ENCODE data around the gene ALPP. TPM values are rescaled to one million over a fixed set of nuclear protein-coding genes. Genes with fewer than 3 reads are reported as not detected.
"Not testable (repeated sequence)": the region's sequence is repeated elsewhere in the genome, so short reads cannot be mapped to it uniquely, and the experiment has no call there.

The ALPP gene
- total RNA-seq, 1 donor from 2014 or later, result not detected

- DNase-seq (ENCODE audit: low spot score), result no peak
These were observed 28.2 kb downstream of the ALPP start, which contains the start of gene ALPG for GRCh38 chr2:232406556-232407310. TSS of gene ALPG (plus strand) at chr2:232406844. CDS start at chr2:232406895, 51 bp downstream.

- DNase-seq (ENCODE audit: low spot score), result not testable (repeated sequence)
These were observed 29.0 kb downstream of the ALPP start for GRCh38 chr2:232407428-232408150.

GRCh38 chr2:232408269-232408668 lies 29.7 kb downstream of the ALPP start:
- not testable (repeated sequence) for DNase-seq (ENCODE audit: low spot score)

GRCh38 chr2:232409617-232410016 lies 31.1 kb downstream of the ALPP start:
- DNase-seq (ENCODE audit: low spot score), result not testable (repeated sequence)

GRCh38 chr2:232410238-232410900 lies 31.8 kb downstream of the ALPP start:
- DNase-seq (ENCODE audit: low spot score), result no peak

GRCh38 chr2:232411901-232412629 lies 33.5 kb downstream of the ALPP start:
- DNase-seq (ENCODE audit: low spot score), result no peak

- DNase-seq (ENCODE audit: low spot score), result no peak
These were observed 34.4 kb downstream of the ALPP start for GRCh38 chr2:232412986-232413385.

GRCh38 chr2:232415138-232415690 lies 36.7 kb downstream of the ALPP start:
- DNase-seq (ENCODE audit: low spot score), result no peak

- DNase-seq (ENCODE audit: low spot score), result no peak
These were observed 37.4 kb downstream of the ALPP start for GRCh38 chr2:232415736-232416520.

- DNase-seq (ENCODE audit: low spot score), result no peak
These were observed 38.2 kb downstream of the ALPP start for GRCh38 chr2:232416521-232417470.

- DNase-seq (ENCODE audit: low spot score), result no peak
These were observed 38.9 kb downstream of the ALPP start for GRCh38 chr2:232417489-232417888.

GRCh38 chr2:232418056-232418455 lies 39.5 kb downstream of the ALPP start:
- no peak for DNase-seq (ENCODE audit: low spot score)

- DNase-seq (ENCODE audit: low spot score), result no peak
These were observed 40.1 kb downstream of the ALPP start for GRCh38 chr2:232418466-232419244.

GRCh38 chr2:232419245-232420072 lies 40.9 kb downstream of the ALPP start:
- DNase-seq (ENCODE audit: low spot score), result no peak

GRCh38 chr2:232420073-232420454 lies 41.5 kb downstream of the ALPP start:
- no peak for DNase-seq (ENCODE audit: low spot score)

- DNase-seq (ENCODE audit: low spot score), result no peak
These were observed 42.1 kb downstream of the ALPP start for GRCh38 chr2:232420463-232421188.

- no peak for DNase-seq (ENCODE audit: low spot score)
These were observed 42.7 kb downstream of the ALPP start for GRCh38 chr2:232421189-232421785.

Measured in ureter (tissue), 1 donor.